AG09319 (cell line): ENCODE measurements around the gene GPER1.

Source experiments
- DNase-seq: peaks from one replicate; pipeline ENCODE4 v3.0.0-alpha.2; 2010; ENCODE audit warnings: low read depth; ENCODE audit errors: extremely low read depth
- TF ChIP-seq, protein P1 (sequence below): IDR thresholded peaks from 2 replicates; pipeline ENCODE4 v1.5.1; 2011; ENCODE audit warnings: low read depth, mild to moderate bottlenecking, inconsistent platforms, low read length, moderate library complexity

The GPER1 gene

GRCh38 chr7:1125603-1125969, 37.7 kb downstream of the GPER1 start:
- TF ChIP-seq, protein P1, sequence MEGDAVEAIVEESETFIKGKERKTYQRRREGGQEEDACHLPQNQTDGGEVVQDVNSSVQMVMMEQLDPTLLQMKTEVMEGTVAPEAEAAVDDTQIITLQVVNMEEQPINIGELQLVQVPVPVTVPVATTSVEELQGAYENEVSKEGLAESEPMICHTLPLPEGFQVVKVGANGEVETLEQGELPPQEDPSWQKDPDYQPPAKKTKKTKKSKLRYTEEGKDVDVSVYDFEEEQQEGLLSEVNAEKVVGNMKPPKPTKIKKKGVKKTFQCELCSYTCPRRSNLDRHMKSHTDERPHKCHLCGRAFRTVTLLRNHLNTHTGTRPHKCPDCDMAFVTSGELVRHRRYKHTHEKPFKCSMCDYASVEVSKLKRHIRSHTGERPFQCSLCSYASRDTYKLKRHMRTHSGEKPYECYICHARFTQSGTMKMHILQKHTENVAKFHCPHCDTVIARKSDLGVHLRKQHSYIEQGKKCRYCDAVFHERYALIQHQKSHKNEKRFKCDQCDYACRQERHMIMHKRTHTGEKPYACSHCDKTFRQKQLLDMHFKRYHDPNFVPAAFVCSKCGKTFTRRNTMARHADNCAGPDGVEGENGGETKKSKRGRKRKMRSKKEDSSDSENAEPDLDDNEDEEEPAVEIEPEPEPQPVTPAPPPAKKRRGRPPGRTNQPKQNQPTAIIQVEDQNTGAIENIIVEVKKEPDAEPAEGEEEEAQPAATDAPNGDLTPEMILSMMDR: no peak
- no peak for DNase-seq

- TF ChIP-seq, protein P1: no peak
- DNase-seq: no peak
Measured at GRCh38 chr7:1127001-1127400, 39.1 kb downstream of the GPER1 start.

- DNase-seq: no peak
- TF ChIP-seq, protein P1: no peak
Measured at GRCh38 chr7:1129431-1129830, 41.5 kb downstream of the GPER1 start.

- TF ChIP-seq, protein P1: no peak
- DNase-seq: no peak
Measured at GRCh38 chr7:1130021-1130990, 42.4 kb downstream of the GPER1 start.

- DNase-seq: no peak
- TF ChIP-seq, protein P1: no peak
Measured at GRCh38 chr7:1131471-1132265, 43.8 kb downstream of the GPER1 start.

DNA sequence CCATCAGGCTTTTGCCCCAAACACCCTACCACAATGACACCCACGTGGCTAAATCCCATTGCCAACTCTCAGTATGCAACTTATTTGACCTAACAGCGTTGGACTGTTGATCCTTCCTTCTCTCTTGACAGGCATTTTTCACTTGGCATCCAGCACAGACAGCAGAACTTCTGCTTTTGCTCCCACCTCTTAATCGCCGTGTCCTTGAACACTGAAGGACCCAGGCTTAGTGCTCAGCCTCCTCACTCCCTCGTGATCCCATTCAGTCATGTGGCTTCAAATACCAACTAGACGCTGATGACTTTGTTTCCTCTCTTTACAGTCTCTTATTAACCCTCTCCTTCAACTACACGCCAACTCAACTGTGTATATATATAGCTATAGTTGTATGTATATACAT, 47.0 kb downstream of the GPER1 start:
- TF ChIP-seq, protein P1: no peak
- no peak for DNase-seq
